GM19099 (cell line): ENCODE data around the gene GNB1.

Experiments
- POLR2A ChIP-seq: IDR thresholded peaks from 3 replicates; pipeline ENCODE4 v1.6.1; 2011; ENCODE audit warnings: low read depth; ENCODE audit not compliant: insufficient read length; ENCODE audit errors: extremely low read depth

Gene GNB1

DNA sequence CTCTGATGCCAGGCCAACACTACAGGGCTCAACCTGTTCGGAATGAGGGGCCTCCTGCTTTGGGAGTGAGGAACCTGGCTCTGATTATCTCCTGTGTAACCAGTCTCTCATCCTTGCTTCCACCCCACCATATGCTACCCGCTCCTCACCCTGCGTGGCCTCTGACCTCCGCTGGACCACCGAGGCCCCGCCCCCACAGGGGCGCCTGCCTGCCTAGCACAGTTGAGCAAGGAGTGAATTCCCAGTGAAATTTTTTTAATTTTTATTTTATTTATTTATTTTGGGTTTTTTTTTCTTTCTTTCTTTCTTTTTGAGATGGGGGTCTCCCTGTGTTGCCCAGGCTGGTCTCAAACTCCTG lies 1.9 kb upstream of the GNB1 start:
- no peak for TF ChIP-seq POLR2A

DNA sequence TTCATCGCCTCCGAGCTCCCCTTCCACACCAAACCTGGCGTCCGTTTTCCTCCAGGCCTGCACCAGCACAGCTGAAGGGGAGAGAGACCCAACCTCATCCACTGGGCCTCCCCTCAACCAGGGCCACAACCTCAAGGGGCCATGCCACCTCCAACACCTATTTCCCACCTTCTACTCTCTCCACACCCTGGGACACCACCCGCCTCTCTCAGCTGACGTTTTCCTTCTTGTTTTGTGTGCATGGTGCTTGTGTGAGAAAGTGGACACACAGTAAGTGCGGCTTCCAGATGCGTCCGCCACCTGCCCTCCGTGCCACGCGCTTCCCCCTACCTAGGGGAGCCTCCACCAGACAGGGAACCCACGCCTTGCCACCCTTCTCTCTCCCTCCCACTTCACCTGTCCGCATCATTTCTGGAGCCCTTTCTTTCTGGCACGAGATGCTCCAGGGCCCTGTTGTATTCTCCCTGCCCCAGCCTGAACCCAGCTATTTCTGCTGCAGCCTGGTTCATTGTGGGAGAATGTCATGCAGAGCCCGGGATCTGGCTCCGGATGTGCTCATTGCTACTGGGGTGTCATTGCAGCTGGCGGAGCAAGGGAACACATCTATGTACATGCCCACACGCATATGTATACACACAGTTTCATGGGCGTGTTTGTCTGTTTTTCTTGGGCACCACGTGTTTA lies 1.3 kb upstream of the GNB1 start:
- no peak for TF ChIP-seq POLR2A

DNA sequence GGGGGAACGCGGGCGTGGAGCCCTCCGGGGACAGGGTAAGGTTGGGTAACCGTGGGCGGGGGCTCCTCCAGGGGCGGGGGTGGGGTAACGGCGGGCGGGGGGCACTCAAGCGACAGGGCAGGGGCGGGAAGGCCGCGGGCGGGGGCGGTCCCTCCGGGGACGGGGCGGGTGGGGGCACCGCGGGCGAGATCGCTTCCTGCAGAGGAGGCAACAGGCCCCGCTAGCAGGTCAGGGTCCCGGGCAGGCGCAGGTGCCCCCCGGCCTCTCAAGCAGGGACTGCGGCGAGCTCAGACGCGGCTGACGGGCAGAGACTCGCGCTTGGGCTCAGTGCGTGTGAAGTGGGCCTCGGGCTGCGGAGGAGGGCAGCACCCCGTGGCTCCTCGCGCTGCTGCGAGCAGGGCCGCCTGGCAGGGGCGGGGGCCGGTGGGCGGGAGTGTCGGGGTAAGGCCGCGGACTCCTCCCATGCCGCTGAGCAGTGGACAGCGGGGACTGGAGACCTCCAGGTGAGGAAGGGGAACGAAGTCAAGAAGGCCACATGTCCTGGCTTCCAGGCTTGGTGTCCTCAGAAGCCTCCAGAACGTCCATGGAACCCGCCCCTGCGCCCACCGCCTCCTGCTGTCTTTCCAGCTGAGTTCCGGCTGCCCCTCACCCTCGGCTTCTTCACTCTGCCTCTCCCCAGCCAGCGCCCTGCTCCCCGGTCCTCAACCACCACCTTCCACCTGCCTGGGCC lies 627 bp upstream of the GNB1 start:
- peak; percentile 20 for TF ChIP-seq POLR2A

DNA sequence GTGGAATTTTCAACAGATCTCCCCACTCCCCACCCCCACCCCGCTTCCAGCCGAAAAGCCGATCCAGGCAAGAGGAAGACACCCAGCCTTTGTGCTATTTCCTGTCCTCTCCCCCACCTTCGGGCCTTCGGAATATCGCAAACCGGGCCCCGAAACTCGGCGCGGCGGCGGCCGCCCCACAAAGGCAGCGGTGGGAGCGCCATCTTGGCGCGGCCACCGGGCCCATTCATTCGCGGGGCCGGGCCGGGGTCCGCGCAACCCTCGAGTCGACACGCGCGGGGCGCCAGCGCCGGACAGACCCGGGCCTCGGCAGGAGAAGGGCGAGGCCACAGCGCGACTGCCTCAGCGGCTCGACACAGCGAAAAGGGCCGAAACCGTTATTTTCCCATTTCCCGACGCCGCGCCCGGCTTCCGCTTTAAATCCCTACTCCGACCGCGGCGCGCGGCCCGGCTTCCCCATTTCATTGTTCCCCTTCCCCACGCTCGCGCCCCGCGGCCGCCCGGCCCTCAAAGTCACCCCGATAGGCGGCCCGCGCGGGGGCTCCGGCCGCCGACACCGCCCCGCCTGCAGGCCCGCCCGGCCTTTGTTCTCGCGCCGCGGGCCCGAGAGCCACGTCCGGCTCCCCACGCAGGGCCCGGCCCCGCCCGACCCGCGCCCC lies 911 bp downstream of the GNB1 start:
- no peak for TF ChIP-seq POLR2A

DNA sequence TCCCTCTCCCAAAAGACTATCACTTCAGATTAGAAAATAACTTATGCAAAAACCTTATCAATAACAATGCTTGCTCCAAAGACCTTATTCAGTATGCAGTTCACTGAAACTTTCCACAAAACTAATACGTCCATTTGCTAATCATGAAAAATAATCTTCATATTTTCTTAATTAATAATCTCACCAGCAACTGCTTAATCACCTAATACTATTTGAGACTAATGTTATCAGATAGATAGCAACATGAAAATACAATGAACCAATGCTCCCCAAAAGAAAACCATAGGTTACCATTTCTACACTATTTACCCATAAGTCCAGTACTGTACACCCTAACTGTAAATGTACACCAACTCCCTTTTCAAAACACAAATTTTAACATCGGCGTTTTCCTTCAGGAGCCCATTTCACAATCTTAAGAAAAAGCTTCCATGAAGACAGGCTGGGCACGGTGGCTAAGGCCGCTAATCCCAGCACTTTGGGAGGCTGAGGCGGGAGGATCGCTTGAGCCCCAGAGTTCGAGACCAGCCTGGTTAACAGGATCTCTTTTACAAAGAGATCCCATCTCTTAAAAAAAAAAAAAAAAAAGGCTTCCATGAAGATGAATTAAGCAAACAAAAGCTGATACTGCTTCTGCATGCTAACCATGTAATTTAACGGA lies 1.7 kb downstream of the GNB1 start:
- no peak for TF ChIP-seq POLR2A

DNA sequence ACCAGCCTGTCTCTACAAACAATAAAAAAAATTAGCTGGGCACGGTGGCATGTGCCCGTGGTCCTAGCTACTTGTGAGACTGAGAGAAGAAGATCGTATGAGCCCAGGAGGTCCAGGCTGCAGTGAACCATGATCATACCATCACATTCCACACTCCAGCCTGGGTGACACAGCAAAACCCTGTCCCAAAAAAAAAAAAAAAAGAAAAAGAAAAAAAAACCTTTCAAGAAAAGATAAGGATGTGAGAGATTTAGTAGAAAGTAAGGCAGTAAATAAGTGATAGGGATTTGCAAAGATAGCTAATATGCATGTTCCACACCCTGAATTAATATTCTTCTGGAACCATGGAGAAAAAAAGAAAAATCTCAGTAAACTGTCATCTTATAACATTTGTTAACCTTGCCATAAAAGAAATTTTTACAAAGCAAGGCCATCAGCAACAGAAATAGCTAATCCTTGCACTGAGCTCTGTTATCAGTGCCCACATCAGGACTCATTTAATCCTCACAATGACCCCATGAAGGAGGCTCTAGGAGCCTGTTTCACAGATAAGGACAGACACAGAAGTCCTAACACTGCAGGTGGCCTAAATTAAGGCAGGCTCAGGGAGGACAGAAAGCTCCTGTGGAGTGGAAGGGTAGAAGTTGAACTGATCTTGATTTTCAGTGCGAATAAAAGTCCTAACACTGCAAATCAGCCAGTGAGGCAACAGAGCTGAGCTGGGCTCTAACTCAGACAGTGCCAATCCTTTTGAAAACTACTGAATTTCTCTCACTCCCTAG lies 7.6 kb downstream of the GNB1 start:
- no peak for TF ChIP-seq POLR2A

DNA sequence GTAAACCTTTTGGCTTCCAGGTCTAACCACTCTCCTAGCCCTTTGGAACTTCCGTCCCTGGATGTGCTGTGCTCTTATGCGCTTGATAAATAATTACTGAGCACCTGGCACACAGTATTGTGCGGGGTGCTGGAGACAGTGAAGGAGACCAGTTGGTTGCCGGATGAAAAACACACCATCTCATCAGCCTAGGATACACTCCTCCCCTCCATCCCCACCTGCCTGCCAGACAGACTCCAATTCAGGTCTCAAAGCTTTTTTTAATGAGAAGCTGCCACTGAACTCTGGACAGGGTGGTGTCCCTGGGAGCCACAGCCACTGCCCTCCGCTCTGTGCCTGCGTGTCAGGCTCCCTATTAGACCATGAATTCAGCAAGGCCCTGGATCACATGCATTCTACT lies 9.2 kb downstream of the GNB1 start:
- no peak for TF ChIP-seq POLR2A

DNA sequence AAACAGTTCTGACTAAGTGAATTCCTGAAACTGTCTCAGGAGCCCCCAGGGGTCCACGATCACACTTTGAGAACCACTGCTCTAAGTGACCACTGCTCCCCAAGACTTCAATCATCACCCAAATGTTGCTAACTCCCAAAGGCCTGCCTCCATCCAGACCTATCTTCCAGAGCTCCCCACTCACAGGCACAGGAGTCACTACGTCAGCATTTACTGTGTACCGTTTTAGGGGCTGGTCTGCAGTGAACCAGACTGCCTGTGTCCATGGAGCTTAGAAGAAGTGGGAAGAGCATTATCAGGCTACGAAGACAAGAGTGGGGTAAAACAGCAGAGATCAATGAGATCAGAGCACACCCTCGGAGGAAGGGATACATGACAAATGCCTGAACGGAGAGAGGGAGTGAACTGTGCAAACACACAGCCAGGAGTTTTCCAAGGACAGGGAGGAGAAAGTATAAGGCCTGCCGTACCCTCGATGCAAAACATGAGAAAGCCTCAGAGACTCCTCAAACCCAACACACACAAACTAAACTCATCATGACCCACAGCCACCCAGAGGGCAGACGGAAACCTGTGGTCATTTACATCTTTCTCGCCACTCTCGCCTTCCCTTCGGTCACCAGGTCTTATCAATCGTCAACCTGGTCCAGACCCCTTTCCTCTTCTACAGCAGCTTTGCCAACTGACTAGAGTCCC lies 10.1 kb downstream of the GNB1 start:
- TF ChIP-seq POLR2A, result no peak

DNA sequence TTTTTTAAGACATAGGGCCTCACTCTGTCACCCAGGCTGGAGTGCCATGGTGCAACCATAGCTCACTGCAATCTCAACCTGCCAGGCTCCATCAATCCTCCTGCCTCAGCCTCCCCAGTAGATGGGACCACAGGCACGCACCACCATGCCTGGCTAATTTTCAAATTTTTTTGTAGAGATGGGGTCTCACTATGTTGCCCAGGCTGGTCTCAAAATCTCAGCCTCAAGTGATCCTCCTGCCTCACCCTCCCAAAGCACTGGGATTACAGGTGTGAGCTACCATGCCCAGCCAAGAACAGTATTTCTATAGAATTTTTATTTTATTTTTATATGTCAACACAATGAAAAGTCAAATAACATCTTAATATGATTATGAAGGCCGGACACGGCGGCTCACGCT lies 10.9 kb downstream of the GNB1 start:
- TF ChIP-seq POLR2A, result no peak

DNA sequence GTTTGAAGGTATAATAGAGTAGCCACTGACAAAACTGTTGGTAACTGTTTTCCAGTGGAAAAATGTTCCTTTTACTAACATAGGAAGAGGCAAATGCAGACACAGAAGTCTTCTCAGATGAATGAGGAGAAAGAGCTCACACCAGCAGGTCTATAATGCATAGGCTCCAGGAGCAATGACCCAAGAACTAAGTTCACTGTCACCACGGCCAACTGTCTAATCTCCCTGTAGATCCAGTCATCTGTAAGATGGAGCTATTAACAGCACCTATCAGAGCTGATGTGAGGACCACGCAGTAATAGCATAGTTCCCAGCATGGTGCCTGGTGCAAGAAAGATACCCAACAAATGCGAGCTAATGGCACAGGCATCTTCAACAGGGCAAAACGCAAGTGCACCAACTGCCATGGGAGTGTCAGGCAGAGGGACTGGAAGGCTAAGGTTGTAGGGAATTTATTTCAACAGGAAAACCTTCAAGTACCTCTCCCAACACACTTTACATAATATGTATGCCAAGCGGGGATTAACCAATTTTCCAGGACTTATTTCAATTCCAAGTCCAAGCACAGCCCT lies 12.9 kb downstream of the GNB1 start:
- TF ChIP-seq POLR2A, result no peak

DNA sequence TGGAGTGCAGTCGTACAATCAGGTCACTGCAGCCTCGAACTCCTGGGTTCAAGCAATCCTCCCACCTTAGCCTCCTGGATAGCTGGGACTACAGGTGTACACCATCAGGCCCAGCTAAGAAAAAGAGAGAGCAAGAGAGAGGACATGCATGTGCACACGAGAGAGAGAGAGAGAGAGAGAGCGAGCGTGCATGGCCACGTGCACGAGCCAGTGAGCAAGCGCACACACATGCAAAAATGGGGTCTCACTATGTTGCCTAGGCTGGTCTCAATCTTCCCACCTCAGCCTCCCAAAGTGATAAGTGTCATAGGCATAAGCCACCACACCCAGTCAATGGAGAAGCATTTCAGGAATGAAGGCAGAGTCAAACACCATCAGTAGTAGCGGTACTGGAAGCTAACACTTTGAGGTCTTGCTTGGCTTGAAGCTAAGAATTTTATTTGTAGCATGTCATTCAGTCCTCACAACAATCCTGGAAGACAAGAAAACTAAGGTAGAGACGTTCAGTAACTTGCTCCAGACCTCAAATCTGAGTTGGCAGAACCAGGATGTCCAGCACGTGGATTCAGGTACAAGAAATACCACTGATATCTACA lies 14.5 kb downstream of the GNB1 start:
- no peak for TF ChIP-seq POLR2A

DNA sequence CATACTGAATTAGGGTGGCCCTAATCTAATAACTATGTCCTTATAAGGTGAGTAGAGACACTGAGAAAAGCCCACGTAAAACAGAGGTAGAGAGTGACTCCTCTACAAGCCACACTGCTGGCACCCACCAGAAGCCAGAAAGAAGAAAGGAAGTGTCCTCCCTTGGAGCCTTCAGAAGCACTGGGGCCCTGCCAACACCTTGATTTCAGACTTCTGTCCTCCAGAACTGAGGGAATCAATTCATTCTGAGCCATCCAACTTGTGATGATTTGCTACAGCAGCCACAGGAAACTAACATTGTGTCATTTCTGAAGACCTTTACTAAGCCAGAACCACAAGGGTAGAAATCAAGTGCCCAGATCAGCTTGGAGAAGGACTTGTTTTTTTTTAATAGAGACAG lies 15.0 kb downstream of the GNB1 start:
- no peak for TF ChIP-seq POLR2A

DNA sequence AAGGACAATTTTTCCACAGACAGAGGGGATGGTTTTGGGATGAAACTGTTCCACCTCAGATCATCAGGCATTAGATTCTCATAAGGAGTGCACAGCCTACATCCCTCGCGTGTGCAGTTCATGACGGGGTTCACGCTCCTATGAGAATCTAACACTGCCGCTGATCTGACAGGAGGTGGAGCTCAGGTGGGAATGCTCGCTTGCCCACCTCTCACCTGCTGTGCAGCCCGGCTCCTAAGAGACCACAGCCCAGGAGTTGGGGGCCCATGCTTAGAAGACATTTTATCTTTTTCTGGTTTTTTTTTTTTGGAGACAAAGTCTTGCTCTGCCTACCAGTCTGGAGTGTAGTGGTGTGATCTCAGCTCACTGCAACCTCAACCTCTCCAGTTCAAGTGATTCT lies 16.0 kb downstream of the GNB1 start:
- TF ChIP-seq POLR2A, result no peak

DNA sequence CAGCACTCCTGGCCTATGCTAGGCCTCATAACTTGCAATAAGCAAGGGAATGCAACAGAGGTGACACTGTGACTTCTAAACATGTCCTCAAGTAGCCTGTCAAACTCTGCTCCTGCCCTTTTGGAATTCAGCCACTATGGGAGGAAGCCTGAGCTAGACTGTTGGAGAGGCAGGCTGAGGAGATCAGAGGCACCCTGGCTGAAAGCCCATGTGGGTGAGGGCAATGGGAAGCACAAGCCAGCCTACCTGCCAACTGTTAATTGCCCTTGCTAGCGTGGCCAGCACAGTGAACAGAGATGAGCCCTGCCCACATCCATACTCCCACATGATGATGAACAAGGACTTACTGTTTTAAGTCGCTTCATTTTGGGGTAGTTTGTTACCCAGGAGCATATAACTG lies 17.7 kb downstream of the GNB1 start:
- TF ChIP-seq POLR2A, result no peak
